ENCODE results near the gene USP31.

GRCh38 chr16:23055481-23055880 is 93.8 kb downstream of the USP31 start:
- TF ChIP-seq POLR2AphosphoS5 (IDR thresholded peaks at IDR 0.05; ENCODE audit: insufficient read depth in 1 of 2, low read depth in 1 of 2) (no peak), CTCF (IDR thresholded peaks at IDR 0.05) (no peak)

Data from vagina (tissue), 2 donors.